WTC11 (cell line): ENCODE measurements around the gene OR10G3. TPM values are rescaled to one million over a fixed set of nuclear protein-coding genes. Genes with fewer than 3 reads are reported as not detected.
A peak's percentile ranks its signal among the peaks of the same experiment; 100 is the strongest.

Experiments
- ATAC-seq: fragments of 200-7000 bp; cut with Tn5 transposase; 2 replicates; pipeline ENCODE4 v1.10.0; 2021; ENCODE audit warnings: mild to moderate bottlenecking, moderate library complexity
- CTCF ChIA-PET: fragments of 300-600 bp; sonication (Branson Sonifier 250); formaldehyde crosslinking; loops from one replicate; lab custom pipeline; 2021; ENCODE audit warnings: antibody characterized with exemption; lab: Charles Lee
- POLR2A ChIA-PET: fragments of 350-600 bp; sonication (Branson Sonifier 250); formaldehyde crosslinking; loops from one replicate; lab custom pipeline; 2021; ENCODE audit warnings: antibody characterized with exemption; lab: Charles Lee
- DNase-seq: peaks from one replicate; pipeline ENCODE4 v3.0.0; 2021; ENCODE audit warnings: low spot score
- H3K27ac Mint-ChIP-seq: 2 replicates; pipeline ENCODE4 v1.8.0; 2021; ENCODE audit warnings: mixed read lengths
- H3K27me3 Mint-ChIP-seq: 2 replicates; pipeline ENCODE4 v1.8.0; 2021; ENCODE audit warnings: low read depth, mild to moderate bottlenecking, moderate library complexity, mixed read lengths
- H3K36me3 Mint-ChIP-seq: 2 replicates; pipeline ENCODE4 v1.8.0; 2021; ENCODE audit warnings: mixed read lengths
- H3K4me1 Mint-ChIP-seq: 2 replicates; pipeline ENCODE4 v1.8.0; 2022; ENCODE audit warnings: mixed read lengths
- H3K4me3 Mint-ChIP-seq: 2 replicates; pipeline ENCODE4 v1.8.0; 2021; ENCODE audit warnings: mild to moderate bottlenecking, moderate library complexity, mixed read lengths
- H3K9me3 Mint-ChIP-seq: 2 replicates; pipeline ENCODE4 v1.8.0; 2021; ENCODE audit warnings: mixed read lengths
- EMX1 ChIP-seq: fragments of 250-450 bp; sonication (Bioruptor Pico); IDR thresholded peaks from 2 replicates; pipeline ENCODE4 v1.8.0; 2021; ENCODE audit warnings: mild to moderate bottlenecking
- FOXK1 ChIP-seq: sonication (generic); formaldehyde crosslinking; IDR thresholded peaks from 2 replicates; pipeline ENCODE4 v1.8.0; 2022; ENCODE audit warnings: mild to moderate bottlenecking, moderate library complexity, missing genetic modification reagents
- FOXP1 ChIP-seq: sonication (generic); formaldehyde crosslinking; IDR thresholded peaks from 2 replicates; pipeline ENCODE4 v1.8.0; 2022; ENCODE audit warnings: missing genetic modification reagents, mild to moderate bottlenecking, moderate library complexity, borderline replicate concordance
- GRHL2 ChIP-seq: fragments of 250-450 bp; sonication (Bioruptor Pico); IDR thresholded peaks from 2 replicates; pipeline ENCODE4 v1.8.0; 2022; ENCODE audit warnings: mild to moderate bottlenecking, moderate library complexity; ENCODE audit not compliant: insufficient replicate concordance, severe bottlenecking
- JAZF1 ChIP-seq: fragments of 250-450 bp; sonication (Bioruptor Pico); IDR thresholded peaks from 2 replicates; pipeline ENCODE4 v1.9.0; 2021; ENCODE audit warnings: moderate library complexity, mild to moderate bottlenecking, inconsistent platforms
- MYBL2 ChIP-seq: sonication (generic); formaldehyde crosslinking; IDR thresholded peaks from 2 replicates; pipeline ENCODE4 v1.8.1; 2023; ENCODE audit warnings: mild to moderate bottlenecking, moderate library complexity, missing genetic modification reagents
- NFYB ChIP-seq: sonication (generic); formaldehyde crosslinking; conservative IDR thresholded peaks from 2 replicates; pipeline ENCODE4 v1.8.0; 2022; ENCODE audit warnings: low read depth, missing genetic modification reagents
- NR2C2 ChIP-seq: sonication (generic); formaldehyde crosslinking; IDR thresholded peaks from 2 replicates; pipeline ENCODE4 v1.8.0; 2022; ENCODE audit warnings: mild to moderate bottlenecking, missing genetic modification reagents
- NR3C1 ChIP-seq: sonication (generic); formaldehyde crosslinking; conservative IDR thresholded peaks from 2 replicates; pipeline ENCODE4 v1.8.1; 2023; ENCODE audit warnings: low read depth, mild to moderate bottlenecking, missing genetic modification reagents
- PRRX2 ChIP-seq: fragments of 250-450 bp; sonication (Bioruptor Pico); IDR thresholded peaks from 2 replicates; pipeline ENCODE4 v1.8.0; 2021; ENCODE audit warnings: mild to moderate bottlenecking
- RELA ChIP-seq: sonication (generic); formaldehyde crosslinking; IDR thresholded peaks from 2 replicates; pipeline ENCODE4 v1.8.1; 2022; ENCODE audit warnings: missing genetic modification reagents, mild to moderate bottlenecking, borderline replicate concordance
- SMAD3 ChIP-seq: sonication (generic); formaldehyde crosslinking; IDR thresholded peaks from 2 replicates; pipeline ENCODE4 v1.8.0; 2022; ENCODE audit warnings: missing genetic modification reagents, mild to moderate bottlenecking, borderline replicate concordance
- ZBTB21 ChIP-seq: sonication (generic); formaldehyde crosslinking; IDR thresholded peaks from 2 replicates; pipeline ENCODE4 v1.8.1; 2023; ENCODE audit warnings: mild to moderate bottlenecking, missing genetic modification reagents, borderline replicate concordance
- ZNF263 ChIP-seq: sonication (generic); formaldehyde crosslinking; IDR thresholded peaks from 2 replicates; pipeline ENCODE4 v1.8.1; 2022; ENCODE audit warnings: low read depth, mild to moderate bottlenecking, moderate library complexity, missing genetic modification reagents
- ZNF317 ChIP-seq: sonication (generic); formaldehyde crosslinking; IDR thresholded peaks from 2 replicates; pipeline ENCODE4 v1.8.1; 2023; ENCODE audit warnings: low read depth, mild to moderate bottlenecking, moderate library complexity, missing genetic modification reagents, borderline replicate concordance
- ZNF423 ChIP-seq: fragments of 250-450 bp; sonication (Bioruptor Pico); IDR thresholded peaks from 2 replicates; pipeline ENCODE4 v2.1.2; 2022; ENCODE audit warnings: mild to moderate bottlenecking, moderate library complexity
- ZNF671 ChIP-seq: fragments of 250-450 bp; sonication (Bioruptor Pico); IDR thresholded peaks from 2 replicates; pipeline ENCODE4 v1.8.0; 2021; ENCODE audit warnings: mild to moderate bottlenecking
- total RNA-seq: library from RNA; stranded (reverse); gene quantifications from 3 replicates; pipeline ENCODE4 v1.2.3, GENCODE V29; 2021
- TF ChIP-seq, protein P1 (sequence below): sonication (generic); formaldehyde crosslinking; IDR thresholded peaks from 2 replicates; pipeline ENCODE4 v1.8.0; 2022; ENCODE audit warnings: mild to moderate bottlenecking, missing genetic modification reagents
- TF ChIP-seq, protein P2 (sequence below): fragments of 250-450 bp; sonication (Bioruptor Pico); IDR thresholded peaks from 2 replicates; pipeline ENCODE4 v1.9.0; 2021; ENCODE audit warnings: mild to moderate bottlenecking
- TF ChIP-seq, protein P3 (sequence below): fragments of 250-450 bp; sonication (Bioruptor Pico); IDR thresholded peaks from 2 replicates; pipeline ENCODE4 v1.9.0; 2021; ENCODE audit warnings: moderate library complexity, mild to moderate bottlenecking, inconsistent platforms, borderline replicate concordance
- TF ChIP-seq, protein P4 (sequence below): sonication (generic); formaldehyde crosslinking; IDR thresholded peaks from 2 replicates; pipeline ENCODE4 v1.8.0; 2022; ENCODE audit warnings: missing genetic modification reagents
- TF ChIP-seq, protein P5 (sequence below): sonication (generic); formaldehyde crosslinking; IDR thresholded peaks from 2 replicates; pipeline ENCODE4 v1.8.1; 2022; ENCODE audit warnings: low read depth, missing genetic modification reagents, borderline replicate concordance
- TF ChIP-seq, protein P6 (sequence below): sonication (generic); formaldehyde crosslinking; IDR thresholded peaks from 2 replicates; pipeline ENCODE4 v1.8.1; 2022; ENCODE audit warnings: mild to moderate bottlenecking, moderate library complexity, missing genetic modification reagents

OR10G3 gene
- total RNA-seq, 1 experiment from 2014 or later, result not detected

DNA sequence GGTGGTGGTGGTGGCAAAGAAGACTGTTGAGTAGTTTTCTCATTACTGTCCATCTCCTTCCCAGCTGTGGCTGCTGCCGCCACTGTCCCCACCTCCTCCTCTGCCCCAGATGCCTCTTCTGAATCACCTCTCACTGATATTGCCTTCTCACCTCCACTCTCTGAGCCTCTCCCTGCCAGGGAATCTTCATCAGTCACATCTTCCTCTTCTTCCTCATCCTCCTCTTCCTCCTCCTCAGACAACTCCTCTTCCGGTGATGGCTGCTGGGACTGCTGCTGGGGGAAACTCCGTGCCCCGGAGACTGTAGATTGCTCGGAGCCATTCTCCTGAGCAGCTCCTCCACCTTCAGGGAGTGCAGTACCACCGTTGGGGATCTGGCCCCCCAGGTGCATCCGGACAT lies 56.7 kb downstream of the OR10G3 start:
- Mint-ChIP-seq H3K27ac (peak overlapping the region; percentile 93), H3K27me3 (no peaks in the 10 kb centered on the region), H3K4me3 (peak overlapping the region; percentile 97), H3K4me1 (peaks cover 73% of the 10 kb centered on the region), H3K9me3 (no peaks in the 10 kb centered on the region), H3K36me3 (peaks cover 51% of the 10 kb centered on the region)
- ChIA-PET POLR2A (interaction anchor here (2.5 kb wide), 1 partner anchor 12 kb away, joined by 9 read pairs; the partner anchor contains the start of gene METTL3), CTCF (interaction anchor here (1.0 to 1.9 kb wide), 7 partner anchors 12 to 483 kb away, joined by 3 to 8 read pairs (median 4); partner anchors contain the start of genes CHD8 and METTL3)
- TF ChIP-seq, protein P1, sequence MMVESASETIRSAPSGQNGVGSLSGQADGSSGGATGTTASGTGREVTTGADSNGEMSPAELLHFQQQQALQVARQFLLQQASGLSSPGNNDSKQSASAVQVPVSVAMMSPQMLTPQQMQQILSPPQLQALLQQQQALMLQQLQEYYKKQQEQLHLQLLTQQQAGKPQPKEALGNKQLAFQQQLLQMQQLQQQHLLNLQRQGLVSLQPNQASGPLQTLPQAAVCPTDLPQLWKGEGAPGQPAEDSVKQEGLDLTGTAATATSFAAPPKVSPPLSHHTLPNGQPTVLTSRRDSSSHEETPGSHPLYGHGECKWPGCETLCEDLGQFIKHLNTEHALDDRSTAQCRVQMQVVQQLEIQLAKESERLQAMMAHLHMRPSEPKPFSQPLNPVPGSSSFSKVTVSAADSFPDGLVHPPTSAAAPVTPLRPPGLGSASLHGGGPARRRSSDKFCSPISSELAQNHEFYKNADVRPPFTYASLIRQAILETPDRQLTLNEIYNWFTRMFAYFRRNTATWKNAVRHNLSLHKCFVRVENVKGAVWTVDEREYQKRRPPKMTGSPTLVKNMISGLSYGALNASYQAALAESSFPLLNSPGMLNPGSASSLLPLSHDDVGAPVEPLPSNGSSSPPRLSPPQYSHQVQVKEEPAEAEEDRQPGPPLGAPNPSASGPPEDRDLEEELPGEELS (CRISPR knock-in tag), result 0 out of 2 replicates have a peak, but pooled peaks have one; percentile 20
- TF ChIP-seq GRHL2 (CRISPR knock-in tag), result no peak
- ATAC-seq, result no peak
- no peak for DNase-seq

DNA sequence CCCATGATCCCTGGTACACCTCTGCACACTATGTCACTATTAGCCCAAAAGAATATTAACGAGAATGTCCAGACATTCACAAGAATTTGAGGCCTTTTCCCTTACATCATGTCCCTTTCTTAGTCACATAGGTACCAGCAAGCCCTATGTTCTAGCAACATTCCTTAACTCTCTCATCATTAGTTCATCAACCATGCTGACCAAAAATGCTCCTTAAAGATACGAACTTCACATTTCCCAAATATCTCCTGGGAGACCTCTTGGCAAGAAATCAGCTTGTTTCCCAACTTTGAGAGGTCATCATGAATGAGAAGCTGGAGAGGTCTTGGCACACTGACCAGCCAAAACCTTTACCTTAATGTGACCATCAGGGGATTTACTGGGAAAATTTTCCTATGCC lies 58.4 kb downstream of the OR10G3 start:
- DNase-seq (no peak), ATAC-seq (no peak)
- H3K4me1 Mint-ChIP-seq, result peaks cover 60% of the 10 kb centered on the region
- TF ChIP-seq NR3C1 (CRISPR knock-in tag) (no peak), FOXK1 (CRISPR knock-in tag) (no peak), RELA (CRISPR knock-in tag) (no peak), ZBTB21 (no peak), NFYB (CRISPR knock-in tag) (no peak), EMX1 (no peak)
- TF ChIP-seq, protein P2, sequence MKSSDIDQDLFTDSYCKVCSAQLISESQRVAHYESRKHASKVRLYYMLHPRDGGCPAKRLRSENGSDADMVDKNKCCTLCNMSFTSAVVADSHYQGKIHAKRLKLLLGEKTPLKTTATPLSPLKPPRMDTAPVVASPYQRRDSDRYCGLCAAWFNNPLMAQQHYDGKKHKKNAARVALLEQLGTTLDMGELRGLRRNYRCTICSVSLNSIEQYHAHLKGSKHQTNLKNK (CRISPR knock-in tag), result no peak
- TF ChIP-seq, protein P3, sequence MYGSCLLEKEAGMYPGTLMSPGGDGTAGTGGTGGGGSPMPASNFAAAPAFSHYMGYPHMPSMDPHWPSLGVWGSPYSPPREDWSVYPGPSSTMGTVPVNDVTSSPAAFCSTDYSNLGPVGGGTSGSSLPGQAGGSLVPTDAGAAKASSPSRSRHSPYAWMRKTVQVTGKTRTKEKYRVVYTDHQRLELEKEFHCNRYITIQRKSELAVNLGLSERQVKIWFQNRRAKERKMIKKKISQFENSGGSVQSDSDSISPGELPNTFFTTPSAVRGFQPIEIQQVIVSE, result no peak
- H3K9me3 Mint-ChIP-seq, result no peaks in the 10 kb centered on the region
- peak overlapping the region; percentile 97; the same call in 1 of the 2 replicates for H3K4me3 Mint-ChIP-seq
- ChIA-PET CTCF (interaction anchor here (1.6 to 1.8 kb wide), 2 partner anchors 36 to 66 kb away, joined by 4 read pairs; partner anchors contain the start of gene CHD8), POLR2A (no interaction called here)
- H3K27ac Mint-ChIP-seq, result peak overlapping the region; percentile 91
- H3K27me3 Mint-ChIP-seq, result no peaks in the 10 kb centered on the region
- peaks cover 51% of the 10 kb centered on the region for H3K36me3 Mint-ChIP-seq

DNA sequence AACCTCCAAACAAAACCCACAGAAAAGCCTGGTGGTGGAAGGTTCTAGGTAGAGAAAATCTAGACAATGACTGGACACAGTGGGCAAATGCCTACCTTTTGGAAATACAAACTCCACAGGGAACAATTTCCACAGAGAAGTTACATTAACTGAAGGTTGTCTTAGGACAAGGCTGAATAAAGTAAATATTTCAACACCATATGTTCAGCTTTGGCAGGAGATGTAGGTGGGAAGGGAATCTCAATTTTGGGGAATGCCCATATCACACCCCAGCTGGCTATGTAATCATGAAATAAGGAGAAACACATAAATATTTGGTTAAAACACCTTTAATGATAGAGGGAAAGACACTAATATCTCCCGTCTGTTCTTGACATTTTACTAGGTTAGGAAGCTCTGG lies 59.1 kb downstream of the OR10G3 start:
- POLR2A ChIA-PET, result no interaction called here
- Mint-ChIP-seq H3K4me1 (peaks cover 60% of the 10 kb centered on the region), H3K9me3 (no peaks in the 10 kb centered on the region), H3K27ac (peak overlapping the region; percentile 91), H3K4me3 (peak overlapping the region; percentile 97), H3K27me3 (no peaks in the 10 kb centered on the region), H3K36me3 (peaks cover 51% of the 10 kb centered on the region)
- DNase-seq, result no peak
- ATAC-seq, result no peak
- CTCF ChIA-PET, result interaction anchor here (1.6 kb wide), 1 partner anchor 36 kb away, joined by 4 read pairs; no protein-coding TSS in a partner anchor
- TF ChIP-seq PRRX2 (CRISPR knock-in tag), result no peak
- no peak for TF ChIP-seq NR3C1 (CRISPR knock-in tag)
- TF ChIP-seq ZNF671, result no peak
- TF ChIP-seq, protein P4, sequence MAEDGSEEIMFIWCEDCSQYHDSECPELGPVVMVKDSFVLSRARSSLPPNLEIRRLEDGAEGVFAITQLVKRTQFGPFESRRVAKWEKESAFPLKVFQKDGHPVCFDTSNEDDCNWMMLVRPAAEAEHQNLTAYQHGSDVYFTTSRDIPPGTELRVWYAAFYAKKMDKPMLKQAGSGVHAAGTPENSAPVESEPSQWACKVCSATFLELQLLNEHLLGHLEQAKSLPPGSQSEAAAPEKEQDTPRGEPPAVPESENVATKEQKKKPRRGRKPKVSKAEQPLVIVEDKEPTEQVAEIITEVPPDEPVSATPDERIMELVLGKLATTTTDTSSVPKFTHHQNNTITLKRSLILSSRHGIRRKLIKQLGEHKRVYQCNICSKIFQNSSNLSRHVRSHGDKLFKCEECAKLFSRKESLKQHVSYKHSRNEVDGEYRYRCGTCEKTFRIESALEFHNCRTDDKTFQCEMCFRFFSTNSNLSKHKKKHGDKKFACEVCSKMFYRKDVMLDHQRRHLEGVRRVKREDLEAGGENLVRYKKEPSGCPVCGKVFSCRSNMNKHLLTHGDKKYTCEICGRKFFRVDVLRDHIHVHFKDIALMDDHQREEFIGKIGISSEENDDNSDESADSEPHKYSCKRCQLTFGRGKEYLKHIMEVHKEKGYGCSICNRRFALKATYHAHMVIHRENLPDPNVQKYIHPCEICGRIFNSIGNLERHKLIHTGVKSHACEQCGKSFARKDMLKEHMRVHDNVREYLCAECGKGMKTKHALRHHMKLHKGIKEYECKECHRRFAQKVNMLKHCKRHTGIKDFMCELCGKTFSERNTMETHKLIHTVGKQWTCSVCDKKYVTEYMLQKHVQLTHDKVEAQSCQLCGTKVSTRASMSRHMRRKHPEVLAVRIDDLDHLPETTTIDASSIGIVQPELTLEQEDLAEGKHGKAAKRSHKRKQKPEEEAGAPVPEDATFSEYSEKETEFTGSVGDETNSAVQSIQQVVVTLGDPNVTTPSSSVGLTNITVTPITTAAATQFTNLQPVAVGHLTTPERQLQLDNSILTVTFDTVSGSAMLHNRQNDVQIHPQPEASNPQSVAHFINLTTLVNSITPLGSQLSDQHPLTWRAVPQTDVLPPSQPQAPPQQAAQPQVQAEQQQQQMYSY (CRISPR knock-in tag), result no peak
- TF ChIP-seq JAZF1, result no peak
- TF ChIP-seq FOXK1 (CRISPR knock-in tag), result no peak
- no peak for TF ChIP-seq ZNF317 (CRISPR knock-in tag)
- TF ChIP-seq MYBL2 (CRISPR knock-in tag), result no peak
- no peak for TF ChIP-seq ZNF263
- TF ChIP-seq SMAD3 (CRISPR knock-in tag), result no peak
- no peak for TF ChIP-seq FOXP1 (CRISPR knock-in tag)
- TF ChIP-seq, protein P5, sequence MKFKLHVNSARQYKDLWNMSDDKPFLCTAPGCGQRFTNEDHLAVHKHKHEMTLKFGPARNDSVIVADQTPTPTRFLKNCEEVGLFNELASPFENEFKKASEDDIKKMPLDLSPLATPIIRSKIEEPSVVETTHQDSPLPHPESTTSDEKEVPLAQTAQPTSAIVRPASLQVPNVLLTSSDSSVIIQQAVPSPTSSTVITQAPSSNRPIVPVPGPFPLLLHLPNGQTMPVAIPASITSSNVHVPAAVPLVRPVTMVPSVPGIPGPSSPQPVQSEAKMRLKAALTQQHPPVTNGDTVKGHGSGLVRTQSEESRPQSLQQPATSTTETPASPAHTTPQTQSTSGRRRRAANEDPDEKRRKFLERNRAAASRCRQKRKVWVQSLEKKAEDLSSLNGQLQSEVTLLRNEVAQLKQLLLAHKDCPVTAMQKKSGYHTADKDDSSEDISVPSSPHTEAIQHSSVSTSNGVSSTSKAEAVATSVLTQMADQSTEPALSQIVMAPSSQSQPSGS (CRISPR knock-in tag), result no peak
- no peak for TF ChIP-seq ZNF423
- TF ChIP-seq NR2C2 (CRISPR knock-in tag), result no peak
- TF ChIP-seq, protein P6, sequence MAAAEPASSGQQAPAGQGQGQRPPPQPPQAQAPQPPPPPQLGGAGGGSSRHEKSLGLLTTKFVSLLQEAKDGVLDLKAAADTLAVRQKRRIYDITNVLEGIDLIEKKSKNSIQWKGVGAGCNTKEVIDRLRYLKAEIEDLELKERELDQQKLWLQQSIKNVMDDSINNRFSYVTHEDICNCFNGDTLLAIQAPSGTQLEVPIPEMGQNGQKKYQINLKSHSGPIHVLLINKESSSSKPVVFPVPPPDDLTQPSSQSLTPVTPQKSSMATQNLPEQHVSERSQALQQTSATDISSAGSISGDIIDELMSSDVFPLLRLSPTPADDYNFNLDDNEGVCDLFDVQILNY, result no peak
